Sigmoid colon (tissue), 4 donors: ENCODE data around the gene PARVG.

Experiments
- CTCF ChIP-seq, 4 experiments: fragments of 450-650 bp in 3 of 4; fragments of 200-600 bp in 1 of 4; IDR thresholded peaks; one replicate each; pipeline ENCODE4 v1.5.1; 2016 to 2019; ENCODE audit warnings: antibody characterized with exemption in 4 of 4, mild to moderate bottlenecking in 3 of 4, moderate library complexity in 2 of 4
- EP300 ChIP-seq, 4 donors: sonication (generic); formaldehyde crosslinking; IDR thresholded peaks; one replicate each; pipeline ENCODE4 v1.6.1; 2017; ENCODE audit warnings: antibody characterized with exemption in 4 of 4
- POLR2A ChIP-seq, 2 donors: fragments of 450-650 bp; IDR thresholded peaks; one replicate each; pipeline ENCODE4 v1.6.1; 2016; ENCODE audit warnings: antibody characterized with exemption in 2 of 2, mild to moderate bottlenecking in 2 of 2, moderate library complexity in 2 of 2

DNA sequence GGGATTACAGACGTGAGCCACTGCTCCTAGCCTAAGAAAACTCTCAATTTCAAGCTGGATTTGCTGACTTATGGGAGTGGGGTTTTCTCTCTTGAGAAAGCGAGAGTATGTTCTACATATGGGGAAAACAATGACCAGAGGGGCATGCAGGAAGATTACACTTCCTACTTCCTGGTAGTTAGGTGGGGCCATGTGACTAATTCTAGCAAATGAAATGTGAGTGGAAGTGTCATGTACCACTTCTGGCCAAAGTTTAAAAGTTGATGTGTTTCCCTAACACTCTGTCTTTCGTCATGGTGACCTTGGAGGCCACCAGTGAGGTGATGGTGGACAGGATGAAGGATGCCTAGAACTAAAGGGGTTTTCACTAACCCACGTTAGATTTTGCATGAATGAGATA is 50.5 kb downstream of the PARVG start:
- TF ChIP-seq CTCF (IDR thresholded peaks at IDR 0.05) (no peak), POLR2A (IDR thresholded peaks at IDR 0.05) (no peak), EP300 (IDR thresholded peaks at IDR 0.05) (no peak)
